Karpas-422 (cell line): ENCODE data around the gene GRID2IP. TPM values are rescaled to one million over a fixed set of nuclear protein-coding genes. Genes with fewer than 3 reads are reported as not detected.

Experiments used
- DNase-seq: peaks from one replicate; pipeline ENCODE4 v3.0.0-alpha.2; 2015
- H2AFZ ChIP-seq: fragments of 200-600 bp; sonication (generic); 2 replicates; pipeline ENCODE4 v1.6.1; 2014; ENCODE audit warnings: antibody characterized with exemption, low read length, mixed read lengths
- H3K27ac ChIP-seq: fragments of 200-600 bp; sonication (generic); 2 replicates; pipeline ENCODE4 v1.5.1; 2014; ENCODE audit warnings: mild to moderate bottlenecking, low read length, moderate library complexity
- H3K27me3 ChIP-seq: fragments of 200-600 bp; sonication (generic); 2 replicates; pipeline ENCODE4 v1.6.1; 2014; ENCODE audit warnings: low read length, mixed read lengths
- H3K36me3 ChIP-seq: fragments of 200-600 bp; sonication (generic); 2 replicates; pipeline ENCODE4 v1.6.1; 2014; ENCODE audit warnings: low read length, mixed read lengths; ENCODE audit not compliant: insufficient read depth
- H3K4me1 ChIP-seq: fragments of 200-600 bp; sonication (generic); 2 replicates; pipeline ENCODE4 v1.6.1; 2014; ENCODE audit warnings: mild to moderate bottlenecking, low read length, mixed read lengths
- H3K4me2 ChIP-seq: fragments of 200-600 bp; sonication (generic); 2 replicates; pipeline ENCODE4 v1.6.1; 2014; ENCODE audit warnings: low read length, low read depth, mild to moderate bottlenecking; ENCODE audit not compliant: poor library complexity, severe bottlenecking
- H3K4me3 ChIP-seq: fragments of 200-600 bp; sonication (generic); 2 replicates; pipeline ENCODE4 v1.5.1; 2014; ENCODE audit warnings: mild to moderate bottlenecking, antibody characterized with exemption, low read length, mixed read lengths
- H3K79me2 ChIP-seq: fragments of 200-600 bp; sonication (generic); 2 replicates; pipeline ENCODE4 v1.6.1; 2014; ENCODE audit warnings: mild to moderate bottlenecking, low read length, mixed read lengths
- H3K9ac ChIP-seq: fragments of 200-600 bp; sonication (generic); 2 replicates; pipeline ENCODE4 v1.6.0; 2014; ENCODE audit warnings: low read length
- H3K9me2 ChIP-seq: fragments of 200-600 bp; sonication (generic), shearing (Covaris generic); replicated peaks from 2 replicates; pipeline ENCODE4 v1.6.0; 2014; ENCODE audit warnings: mild to moderate bottlenecking, low read length, moderate library complexity; ENCODE audit not compliant: insufficient read depth
- H3K9me3 ChIP-seq: fragments of 300-700, 200-600 bp; sonication (generic); 2 replicates; pipeline ENCODE4 v1.6.1; 2014; ENCODE audit warnings: low read length, mixed read lengths
- H4K20me1 ChIP-seq: fragments of 200-600 bp; sonication (generic); 2 replicates; pipeline ENCODE4 v1.6.1; 2014; ENCODE audit warnings: mild to moderate bottlenecking, antibody characterized with exemption, low read length, low read depth; ENCODE audit not compliant: insufficient read depth
- total RNA-seq: library from RNA; depleted of rRNA; stranded (reverse); fragments of >200 nt; shearing (Covaris generic); gene quantifications from 2 replicates; pipeline ENCODE4 v1.2.3, GENCODE V29; 2014; ENCODE audit warnings: low replicate concordance; rRNA removed

Gene GRID2IP
- total RNA-seq, 1 experiment from 2014 or later: not detected

- H3K9me2 ChIP-seq: no peaks in the 10 kb centered on the region
- H3K9me3 ChIP-seq: no peaks in the 10 kb centered on the region
- H3K79me2 ChIP-seq: peaks cover 39% of the 10 kb centered on the region
- no peak for DNase-seq
- peaks cover 15% of the 10 kb centered on the region for H3K4me1 ChIP-seq
- H3K9ac ChIP-seq: peak overlapping the region; percentile 91
- no peak overlapping the region for H3K27ac ChIP-seq
- no peaks in the 10 kb centered on the region for H3K27me3 ChIP-seq
- H4K20me1 ChIP-seq: 0 out of 2 replicates have a peak, but pooled peaks cover 4% of the 10 kb centered on the region
- no peak overlapping the region for H2AFZ ChIP-seq
- H3K4me3 ChIP-seq: peak overlapping the region; percentile 85
- H3K36me3 ChIP-seq: peaks cover 17% of the 10 kb centered on the region
- peak overlapping the region; percentile 79 for H3K4me2 ChIP-seq
These were observed 102.2 kb downstream of the GRID2IP start for GRCh38 chr7:6448943-6449543.

- no peaks in the 10 kb centered on the region for H3K27me3 ChIP-seq
- H3K9ac ChIP-seq: peak within 1 kb of the TSS; percentile 91
- H2AFZ ChIP-seq: peak within 1 kb of the TSS; percentile 80; the same call in 1 of the 2 replicates
- no peaks in the 10 kb centered on the region for H3K9me3 ChIP-seq
- H3K4me3 ChIP-seq: peak within 1 kb of the TSS; percentile 85
- H3K36me3 ChIP-seq: peaks cover 26% of the 10 kb centered on the region
- H3K4me2 ChIP-seq: peak within 1 kb of the TSS; percentile 79
- 0 out of 2 replicates have a peak, but pooled peaks cover 4% of the 10 kb centered on the region for H4K20me1 ChIP-seq
- peak; percentile 97 for DNase-seq
- H3K79me2 ChIP-seq: peaks cover 48% of the 10 kb centered on the region
- H3K27ac ChIP-seq: peak within 1 kb of the TSS; percentile 68
- H3K9me2 ChIP-seq: no peaks in the 10 kb centered on the region
- H3K4me1 ChIP-seq: peaks cover 15% of the 10 kb centered on the region
These were observed 103.6 kb downstream of the GRID2IP start, which contains the start of gene DAGLB for GRCh38 chr7:6447581-6448199. TSS of gene DAGLB (minus strand) at chr7:6447954. CDS start at chr7:6447842, 112 bp downstream.

Other genes with a start within 250 kb of the GRID2IP start
- 24.2 and 24.8 TPM in 2 replicates for gene FAM220A, start 202.5 kb downstream of the GRID2IP start, total RNA-seq
- 75.1 and 91.5 TPM in 2 replicates for gene RAC1, start 176.9 kb downstream of the GRID2IP start, total RNA-seq
- 10.0 and 15.4 TPM in 2 replicates for gene DAGLB, start 103.5 kb downstream of the GRID2IP start, total RNA-seq
- 27.3 and 82.4 TPM in 2 replicates for gene KDELR2, start 67.3 kb downstream of the GRID2IP start, total RNA-seq
- gene ZDHHC4, start 26.0 kb upstream of the GRID2IP start, total RNA-seq: 48.4 and 66.1 TPM in 2 replicates
- gene INTS15, start 38.6 kb upstream of the GRID2IP start, total RNA-seq: 14.0 and 35.2 TPM in 2 replicates
- gene ZNF853, start 64.1 kb upstream of the GRID2IP start, total RNA-seq: 0.04 TPM in 1 of 2 replicates, not detected in the other
- gene ZNF316, start 85.9 kb upstream of the GRID2IP start, total RNA-seq: 9.1 and 20.3 TPM in 2 replicates
- gene ZNF12, start 155.5 kb upstream of the GRID2IP start, total RNA-seq: 29.0 and 34.4 TPM in 2 replicates
- 5.2 TPM in 1 of 2 replicates, not detected in the other for gene RSPH10B2, start 202.6 kb upstream of the GRID2IP start, total RNA-seq